Activated naive CD8-positive, alpha-beta T cell treated with anti-CD3 and anti-CD28 coated beads, Interleukin-2, amount 50 U/mL, for 16 hours (primary cell): Measurements from ENCODE around the gene COL15A1.

Source experiments
- DNase-seq: peaks from one replicate; pipeline ENCODE4 v3.0.0-alpha.2; 2020; ENCODE audit warnings: low read depth, low spot score

The COL15A1 gene

GRCh38 chr9:99108131-99108530, 164.4 kb downstream of the COL15A1 start:
- no peak for DNase-seq

- no peak for DNase-seq
Measured at GRCh38 chr9:99109522-99109921, 165.8 kb downstream of the COL15A1 start.

GRCh38 chr9:99112750-99113413, 169.2 kb downstream of the COL15A1 start:
- DNase-seq, result no peak

- no peak for DNase-seq
Measured at GRCh38 chr9:99113414-99114048, 169.8 kb downstream of the COL15A1 start.

DNA sequence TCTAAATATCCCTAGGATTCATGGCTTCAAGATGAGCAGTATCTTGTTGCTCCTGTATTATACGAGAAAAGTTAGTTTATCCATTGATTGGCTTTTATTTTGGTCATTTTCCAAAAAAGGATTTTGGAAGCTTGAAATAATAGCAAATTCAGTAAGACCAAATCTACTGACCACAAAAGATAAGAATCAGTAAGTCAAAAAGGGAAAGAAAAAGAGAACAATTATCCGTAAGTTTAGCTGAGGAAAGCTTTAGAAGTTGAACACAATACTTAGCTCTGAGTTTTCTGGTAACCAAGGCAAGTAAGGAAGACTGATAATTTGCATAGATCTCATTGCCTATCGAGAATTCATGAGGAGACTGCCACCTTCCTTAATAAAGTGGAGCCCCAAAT, 170.3 kb downstream of the COL15A1 start:
- DNase-seq, result no peak

GRCh38 chr9:99114846-99115500, 171.3 kb downstream of the COL15A1 start:
- DNase-seq, result no peak

DNA sequence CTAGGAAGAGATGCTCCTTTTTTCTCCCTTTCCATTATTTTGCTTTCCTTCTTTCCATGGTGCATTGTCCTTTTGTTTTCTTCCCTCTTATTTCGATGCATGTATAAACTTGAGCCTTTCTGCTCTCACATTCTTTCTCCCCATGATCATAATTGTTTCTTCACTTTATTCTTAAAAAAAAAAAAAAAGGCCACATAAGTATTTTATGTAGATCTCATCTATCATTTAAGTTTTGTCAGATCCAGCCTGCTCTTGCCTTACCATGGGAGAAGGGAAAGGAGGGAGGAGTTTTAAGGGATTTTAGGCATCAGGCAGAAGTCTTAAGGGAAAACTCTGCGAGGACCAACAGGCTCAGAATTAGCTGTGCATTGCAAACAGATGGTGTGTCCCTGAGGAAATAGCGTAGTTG, 172.3 kb downstream of the COL15A1 start:
- no peak for DNase-seq

- DNase-seq, result no peak
Measured at GRCh38 chr9:99118782-99119466, 175.2 kb downstream of the COL15A1 start.

DNA sequence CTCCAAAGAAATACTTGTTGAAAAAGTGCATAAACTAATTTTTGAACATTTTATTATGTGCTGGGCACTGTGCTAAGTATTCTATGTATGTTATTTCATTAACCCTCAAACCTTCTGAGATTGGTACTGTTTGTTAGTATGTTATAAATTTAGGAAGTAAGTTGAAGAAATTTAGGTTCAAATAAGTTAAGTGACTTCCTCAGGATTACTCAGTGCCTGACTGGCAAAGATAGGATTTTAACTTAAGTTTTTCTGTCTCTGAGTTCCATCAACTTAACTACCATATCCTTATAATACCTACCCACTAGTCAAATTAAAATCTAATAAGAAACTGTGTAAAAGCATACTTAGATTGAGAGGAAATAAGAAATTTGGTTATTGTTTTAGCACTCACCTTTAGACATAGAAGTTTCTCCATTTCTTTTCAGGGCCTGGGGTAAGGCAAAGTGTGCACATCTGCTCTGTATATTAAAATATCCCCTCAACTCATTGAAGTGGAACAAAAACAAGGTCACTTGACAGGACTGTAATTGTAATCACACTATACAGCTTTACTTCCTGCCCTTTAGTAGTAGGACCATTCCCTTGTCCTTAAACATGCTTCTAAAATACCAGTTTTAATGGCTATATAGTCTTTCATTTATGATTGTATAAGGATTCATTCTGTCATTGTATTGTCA, 176.4 kb downstream of the COL15A1 start:
- DNase-seq, result no peak
